ENCODE measurements around the gene KCP.

GRCh38 chr7:128876586-128876977, 33.9 kb downstream of the KCP start:
- no peak for TF ChIP-seq HDGF (IDR thresholded peaks at IDR 0.05; ENCODE audit: borderline replicate concordance)
- no peak for TF ChIP-seq ZNF384 (IDR thresholded peaks at IDR 0.05)
- no peak for TF ChIP-seq ARNT (IDR thresholded peaks at IDR 0.05)
- no peak for TF ChIP-seq FOXM1 (IDR thresholded peaks at IDR 0.05; ENCODE audit: borderline replicate concordance)
- no peak for TF ChIP-seq FOXA1 (IDR thresholded peaks at IDR 0.05)
- TF ChIP-seq PKNOX1 (IDR thresholded peaks at IDR 0.05), result no peak
- TF ChIP-seq BHLHE40 (IDR thresholded peaks at IDR 0.05; ENCODE audit: borderline replicate concordance), result no peak
- TF ChIP-seq NFRKB (IDR thresholded peaks at IDR 0.05), result no peak
- no peak for TF ChIP-seq L3MBTL2 (conservative IDR thresholded peaks at IDR 0.05)
- no peak for TF ChIP-seq SUZ12 (IDR thresholded peaks at IDR 0.05)
